Measurements from ENCODE around the gene MACROH2A2. TPM values are rescaled to one million over a fixed set of nuclear protein-coding genes. Genes with fewer than 3 reads are reported as not detected.

Gene MACROH2A2
- total RNA-seq, 1 donor from 2014 or later = 15.5 TPM

- peaks cover 8% of the 10 kb centered on the region for H3K4me1 ChIP-seq
- no peak overlapping the region for H3K4me3 ChIP-seq
- no peak for TF ChIP-seq POLR2A (IDR thresholded peaks at IDR 0.05)
- TF ChIP-seq POLR2AphosphoS5 (IDR thresholded peaks at IDR 0.05; ENCODE audit: insufficient read depth in 1 of 2, low read depth in 1 of 2) = no peak
- no peak for TF ChIP-seq CTCF (IDR thresholded peaks at IDR 0.05)
- H3K27ac ChIP-seq = no peak overlapping the region
- H3K36me3 ChIP-seq = no peaks in the 10 kb centered on the region
- H3K9me3 ChIP-seq = no peaks in the 10 kb centered on the region
- intact Hi-C loops (cut with DNase I) = no loop called here
- H3K27me3 ChIP-seq = no peaks in the 10 kb centered on the region
- no peak for DNase-seq (ENCODE audit: extremely low spot score in 2 of 2)
Observed at GRCh38 chr10:70048030-70048723, 4.5 kb upstream of the MACROH2A2 start.

GRCh38 chr10:70051848-70052247, 798 bp upstream of the MACROH2A2 start:
- Histone ChIP-seq H3K4me1 (peaks cover 13% of the 10 kb centered on the region), H3K36me3 (no peaks in the 10 kb centered on the region), H3K9me3 (no peaks in the 10 kb centered on the region), H3K27me3 (no peaks in the 10 kb centered on the region), H3K4me3 (peak overlapping the region; percentile 62 to 67), H3K27ac (no peak overlapping the region)
- no peak for DNase-seq (ENCODE audit: extremely low spot score in 2 of 2)
- TF ChIP-seq POLR2AphosphoS5 (IDR thresholded peaks at IDR 0.05; ENCODE audit: insufficient read depth in 1 of 2, low read depth in 1 of 2) (no peak), POLR2A (IDR thresholded peaks at IDR 0.05) (no peak), CTCF (IDR thresholded peaks at IDR 0.05) (no peak)
- intact Hi-C loops (cut with DNase I) = no loop called here

GRCh38 chr10:70053218-70053840, 683 bp downstream of the MACROH2A2 start:
- intact Hi-C loops (cut with DNase I) = no loop called here
- H3K27ac ChIP-seq = peak overlapping the region; percentile 73

GRCh38 chr10:70053841-70054288, 1.2 kb downstream of the MACROH2A2 start:
- Histone ChIP-seq H3K4me1 (peaks cover 13% of the 10 kb centered on the region), H3K36me3 (no peaks in the 10 kb centered on the region), H3K4me3 (peak overlapping the region; percentile 62 to 67), H3K27ac (peak overlapping the region; percentile 73), H3K27me3 (no peaks in the 10 kb centered on the region), H3K9me3 (no peaks in the 10 kb centered on the region)
- intact Hi-C loops (cut with DNase I) = no loop called here
- no peak for DNase-seq (ENCODE audit: extremely low spot score in 2 of 2)
- TF ChIP-seq CTCF (IDR thresholded peaks at IDR 0.05) (no peak), POLR2AphosphoS5 (IDR thresholded peaks at IDR 0.05; ENCODE audit: insufficient read depth in 1 of 2, low read depth in 1 of 2) (no peak), POLR2A (IDR thresholded peaks at IDR 0.05) (no peak)

More at GRCh38 chr10:70053218-70053840, 683 bp downstream of the MACROH2A2 start:
- Histone ChIP-seq H3K4me3 (peak overlapping the region; percentile 62 to 67), H3K4me1 (peaks cover 13% of the 10 kb centered on the region), H3K36me3 (no peaks in the 10 kb centered on the region), H3K9me3 (no peaks in the 10 kb centered on the region), H3K27me3 (no peaks in the 10 kb centered on the region)
- TF ChIP-seq POLR2A (IDR thresholded peaks at IDR 0.05) = no peak
- TF ChIP-seq POLR2AphosphoS5 (IDR thresholded peaks at IDR 0.05; ENCODE audit: insufficient read depth in 1 of 2, low read depth in 1 of 2) = no peak
- TF ChIP-seq CTCF (IDR thresholded peaks at IDR 0.05) = no peak
- no peak for DNase-seq (ENCODE audit: extremely low spot score in 2 of 2)

- Histone ChIP-seq H3K27me3 (no peaks in the 10 kb centered on the region), H3K9me3 (no peaks in the 10 kb centered on the region), H3K4me1 (peaks cover 13% of the 10 kb centered on the region), H3K27ac (no peak overlapping the region), H3K36me3 (no peaks in the 10 kb centered on the region), H3K4me3 (no peak overlapping the region)
- DNase-seq (ENCODE audit: extremely low spot score in 2 of 2) = no peak
- TF ChIP-seq CTCF (IDR thresholded peaks at IDR 0.05) = no peak
- no peak for TF ChIP-seq POLR2A (IDR thresholded peaks at IDR 0.05)
- TF ChIP-seq POLR2AphosphoS5 (IDR thresholded peaks at IDR 0.05; ENCODE audit: insufficient read depth in 1 of 2, low read depth in 1 of 2) = no peak
- intact Hi-C loops (cut with DNase I) = no loop called here
Observed at GRCh38 chr10:70054902-70055301, 2.3 kb downstream of the MACROH2A2 start.
